Osteocyte (in vitro differentiated cells): Measurements from ENCODE around the gene RPL23. TPM values are rescaled to one million over a fixed set of nuclear protein-coding genes. Genes with fewer than 3 reads are reported as not detected.

Source experiments
- DNase-seq: peaks from one replicate; pipeline ENCODE4 v3.0.0; 2021; ENCODE audit warnings: mixed read lengths; ENCODE audit not compliant: unreplicated experiment; ENCODE audit errors: extremely low spot score
- H3K27ac Mint-ChIP-seq: one replicate; pipeline ENCODE4 v1.8.0; 2021; ENCODE audit warnings: mild to moderate bottlenecking, mixed read lengths; ENCODE audit not compliant: unreplicated experiment
- H3K27me3 Mint-ChIP-seq: one replicate; pipeline ENCODE4 v1.8.0; 2021; ENCODE audit warnings: mixed read lengths; ENCODE audit not compliant: unreplicated experiment
- H3K36me3 Mint-ChIP-seq: one replicate; pipeline ENCODE4 v1.8.0; 2021; ENCODE audit warnings: mixed read lengths; ENCODE audit not compliant: unreplicated experiment
- H3K4me1 Mint-ChIP-seq: one replicate; pipeline ENCODE4 v1.8.0; 2021; ENCODE audit warnings: mixed read lengths; ENCODE audit not compliant: unreplicated experiment
- H3K4me3 Mint-ChIP-seq: one replicate; pipeline ENCODE4 v1.8.0; 2021; ENCODE audit warnings: mild to moderate bottlenecking, moderate library complexity, mixed read lengths; ENCODE audit not compliant: unreplicated experiment
- H3K9me3 Mint-ChIP-seq: one replicate; pipeline ENCODE4 v1.8.0; 2021; ENCODE audit warnings: mixed read lengths; ENCODE audit not compliant: unreplicated experiment
- CTCF ChIP-seq: fragments of 200-600 bp; sonication (generic); IDR thresholded peaks from 2 replicates; pipeline ENCODE4 v1.5.0; 2021; ENCODE audit warnings: antibody characterized with exemption, mild to moderate bottlenecking, moderate library complexity
- total RNA-seq: library from RNA; stranded (reverse); gene quantifications from 2 replicates; pipeline ENCODE4 v1.2.1, GENCODE V29; 2021

RPL23 gene
- total RNA-seq, 1 donor from 2014 or later: 1,310 TPM

- DNase-seq: no peak
- Mint-ChIP-seq H3K4me1 (peaks cover 62% of the 10 kb centered on the region), H3K9me3 (no peaks in the 10 kb centered on the region), H3K36me3 (peaks cover 21% of the 10 kb centered on the region), H3K27ac (peak overlapping the region; percentile 62), H3K27me3 (no peaks in the 10 kb centered on the region), H3K4me3 (no peak overlapping the region)
- no peak for TF ChIP-seq CTCF
Observed at GRCh38 chr17:38891441-38891840, 37.9 kb upstream of the RPL23 start.

GRCh38 chr17:38890410-38890746 lies 36.9 kb upstream of the RPL23 start:
- H3K27me3 Mint-ChIP-seq: no peaks in the 10 kb centered on the region
- no peak overlapping the region for H3K27ac Mint-ChIP-seq
- TF ChIP-seq CTCF: no peak
- no peaks in the 10 kb centered on the region for H3K9me3 Mint-ChIP-seq
- H3K4me1 Mint-ChIP-seq: peaks cover 62% of the 10 kb centered on the region
- DNase-seq: no peak
- H3K4me3 Mint-ChIP-seq: no peak overlapping the region
- peaks cover 26% of the 10 kb centered on the region for H3K36me3 Mint-ChIP-seq

- H3K4me3 Mint-ChIP-seq: no peak overlapping the region
- peaks cover 66% of the 10 kb centered on the region for H3K4me1 Mint-ChIP-seq
- no peaks in the 10 kb centered on the region for H3K9me3 Mint-ChIP-seq
- H3K27ac Mint-ChIP-seq: peak overlapping the region; percentile 31
- H3K27me3 Mint-ChIP-seq: no peaks in the 10 kb centered on the region
- no peak for DNase-seq
- no peak for TF ChIP-seq CTCF
- peaks cover 28% of the 10 kb centered on the region for H3K36me3 Mint-ChIP-seq
Observed at GRCh38 chr17:38889745-38890409, 36.4 kb upstream of the RPL23 start.

GRCh38 chr17:38888842-38889241 lies 35.3 kb upstream of the RPL23 start:
- TF ChIP-seq CTCF: no peak
- Mint-ChIP-seq H3K36me3 (peaks cover 29% of the 10 kb centered on the region), H3K27ac (peak overlapping the region; percentile 62), H3K9me3 (no peaks in the 10 kb centered on the region), H3K27me3 (no peaks in the 10 kb centered on the region), H3K4me1 (peaks cover 66% of the 10 kb centered on the region), H3K4me3 (no peak overlapping the region)
- no peak for DNase-seq

- TF ChIP-seq CTCF: no peak
- Mint-ChIP-seq H3K4me1 (peaks cover 67% of the 10 kb centered on the region), H3K27me3 (no peaks in the 10 kb centered on the region), H3K4me3 (no peak overlapping the region), H3K36me3 (peaks cover 43% of the 10 kb centered on the region), H3K27ac (peak overlapping the region; percentile 76), H3K9me3 (no peaks in the 10 kb centered on the region)
- DNase-seq: no peak
Observed at GRCh38 chr17:38886643-38887010, 33.1 kb upstream of the RPL23 start.
